ENCODE measurements around the gene RIPK3.

RIPK3 gene

DNA sequence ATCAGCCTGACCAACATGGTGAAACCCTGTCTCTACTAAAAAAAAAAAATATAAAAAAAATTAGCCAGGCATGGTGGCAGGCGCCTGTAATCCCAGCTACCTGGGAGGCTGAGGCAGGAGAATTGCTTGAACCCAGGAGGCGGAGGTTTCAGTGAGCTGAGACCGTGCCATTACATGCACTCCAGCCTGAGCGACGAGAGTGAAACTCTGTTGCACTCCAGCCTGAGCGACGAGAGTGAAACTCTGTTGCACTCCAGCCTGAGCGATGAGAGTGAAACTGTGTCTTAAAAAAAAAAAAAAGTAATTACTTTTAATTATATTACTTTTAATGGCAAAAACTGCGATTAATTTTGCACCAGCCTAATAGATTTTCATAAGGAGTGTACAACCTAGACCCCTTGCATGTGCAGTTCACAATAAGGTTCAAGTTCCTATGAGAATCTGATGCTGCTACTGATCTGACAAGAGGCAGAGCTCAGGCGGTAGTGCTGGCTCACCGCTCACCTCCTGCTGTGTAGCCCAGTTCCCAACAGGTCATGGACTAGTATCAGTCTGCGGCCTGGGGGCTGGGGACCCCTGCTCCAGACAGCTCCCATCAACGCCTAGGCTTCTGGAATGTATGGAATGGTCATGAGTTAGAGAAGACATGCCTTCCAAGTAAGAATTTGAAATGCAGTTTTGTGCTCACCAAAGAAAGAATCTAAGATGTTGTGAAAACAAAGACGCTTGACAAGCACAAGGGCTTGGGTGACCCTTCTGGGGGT is 18.4 kb downstream of the RIPK3 start:
- TF ChIP-seq, protein P1, sequence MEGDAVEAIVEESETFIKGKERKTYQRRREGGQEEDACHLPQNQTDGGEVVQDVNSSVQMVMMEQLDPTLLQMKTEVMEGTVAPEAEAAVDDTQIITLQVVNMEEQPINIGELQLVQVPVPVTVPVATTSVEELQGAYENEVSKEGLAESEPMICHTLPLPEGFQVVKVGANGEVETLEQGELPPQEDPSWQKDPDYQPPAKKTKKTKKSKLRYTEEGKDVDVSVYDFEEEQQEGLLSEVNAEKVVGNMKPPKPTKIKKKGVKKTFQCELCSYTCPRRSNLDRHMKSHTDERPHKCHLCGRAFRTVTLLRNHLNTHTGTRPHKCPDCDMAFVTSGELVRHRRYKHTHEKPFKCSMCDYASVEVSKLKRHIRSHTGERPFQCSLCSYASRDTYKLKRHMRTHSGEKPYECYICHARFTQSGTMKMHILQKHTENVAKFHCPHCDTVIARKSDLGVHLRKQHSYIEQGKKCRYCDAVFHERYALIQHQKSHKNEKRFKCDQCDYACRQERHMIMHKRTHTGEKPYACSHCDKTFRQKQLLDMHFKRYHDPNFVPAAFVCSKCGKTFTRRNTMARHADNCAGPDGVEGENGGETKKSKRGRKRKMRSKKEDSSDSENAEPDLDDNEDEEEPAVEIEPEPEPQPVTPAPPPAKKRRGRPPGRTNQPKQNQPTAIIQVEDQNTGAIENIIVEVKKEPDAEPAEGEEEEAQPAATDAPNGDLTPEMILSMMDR (IDR thresholded peaks at IDR 0.05): no peak

DNA sequence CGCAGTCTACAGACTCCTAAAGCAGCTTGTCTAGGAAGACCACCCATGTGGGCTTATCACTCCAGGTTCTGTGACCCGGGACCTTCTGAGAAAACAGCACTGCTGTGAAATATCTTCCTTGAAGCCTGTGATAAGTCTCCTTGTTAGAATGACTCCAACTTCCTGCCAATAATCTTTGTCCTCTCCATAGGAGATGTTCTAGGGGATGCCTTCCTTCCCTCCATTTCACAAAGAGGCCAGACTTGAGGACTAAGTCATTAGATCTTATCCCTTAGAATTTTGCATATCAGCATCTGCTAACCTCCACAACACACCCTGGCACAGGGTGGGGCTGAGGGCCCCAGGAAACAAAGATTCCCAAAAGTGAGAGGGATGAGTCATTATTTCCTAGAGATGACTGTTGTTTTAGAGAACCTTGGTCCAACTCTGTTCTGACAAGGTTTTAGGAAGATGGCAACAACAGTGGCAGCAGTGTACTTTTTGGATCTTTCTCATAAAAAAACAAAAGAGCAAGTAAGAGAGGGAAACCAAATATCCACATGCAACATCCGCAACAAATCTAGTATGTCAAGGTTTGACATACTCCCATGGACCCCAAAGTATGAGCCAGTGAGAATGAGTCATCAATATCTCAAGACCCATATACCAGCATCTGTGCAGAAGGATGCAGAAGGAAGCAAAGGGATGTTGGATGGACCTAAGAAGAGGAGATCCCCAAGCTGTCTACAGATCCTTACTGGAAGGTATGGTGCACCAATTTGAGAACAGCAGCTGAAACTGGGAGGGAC is 22.5 kb downstream of the RIPK3 start:
- TF ChIP-seq, protein P1 (IDR thresholded peaks at IDR 0.05): no peak

DNA sequence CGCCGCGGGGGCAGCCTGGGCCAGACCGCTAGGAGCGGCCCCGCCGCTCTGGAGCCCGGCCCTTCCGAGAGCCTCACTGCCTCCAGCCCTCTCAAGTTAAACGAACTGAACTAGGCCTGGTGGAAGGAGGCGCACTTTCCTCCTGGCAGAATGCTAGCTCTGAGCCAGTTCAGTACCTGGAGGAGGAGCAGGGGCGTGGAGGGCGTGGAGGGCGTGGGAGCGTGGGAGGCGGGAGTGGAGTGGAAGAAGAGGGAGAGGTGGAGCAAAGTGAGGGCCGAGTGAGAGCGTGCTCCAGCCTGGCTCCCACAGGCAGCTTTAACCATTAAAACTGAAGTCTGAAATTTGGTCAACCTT is 23.2 kb downstream of the RIPK3 start:
- TF ChIP-seq, protein P1 (IDR thresholded peaks at IDR 0.05): no peak

DNA sequence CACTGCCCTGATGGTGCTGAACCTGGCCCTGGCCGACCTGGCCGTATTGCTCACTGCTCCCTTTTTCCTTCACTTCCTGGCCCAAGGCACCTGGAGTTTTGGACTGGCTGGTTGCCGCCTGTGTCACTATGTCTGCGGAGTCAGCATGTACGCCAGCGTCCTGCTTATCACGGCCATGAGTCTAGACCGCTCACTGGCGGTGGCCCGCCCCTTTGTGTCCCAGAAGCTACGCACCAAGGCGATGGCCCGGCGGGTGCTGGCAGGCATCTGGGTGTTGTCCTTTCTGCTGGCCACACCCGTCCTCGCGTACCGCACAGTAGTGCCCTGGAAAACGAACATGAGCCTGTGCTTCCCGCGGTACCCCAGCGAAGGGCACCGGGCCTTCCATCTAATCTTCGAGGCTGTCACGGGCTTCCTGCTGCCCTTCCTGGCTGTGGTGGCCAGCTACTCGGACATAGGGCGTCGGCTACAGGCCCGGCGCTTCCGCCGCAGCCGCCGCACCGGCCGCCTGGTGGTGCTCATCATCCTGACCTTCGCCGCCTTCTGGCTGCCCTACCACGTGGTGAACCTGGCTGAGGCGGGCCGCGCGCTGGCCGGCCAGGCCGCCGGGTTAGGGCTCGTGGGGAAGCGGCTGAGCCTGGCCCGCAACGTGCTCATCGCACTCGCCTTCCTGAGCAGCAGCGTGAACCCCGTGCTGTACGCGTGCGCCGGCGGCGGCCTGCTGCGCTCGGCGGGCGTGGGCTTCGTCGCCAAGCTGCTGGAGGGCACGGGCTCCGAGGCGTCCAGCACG is 23.8 kb downstream of the RIPK3 start:
- TF ChIP-seq, protein P1 (IDR thresholded peaks at IDR 0.05): no peak

DNA sequence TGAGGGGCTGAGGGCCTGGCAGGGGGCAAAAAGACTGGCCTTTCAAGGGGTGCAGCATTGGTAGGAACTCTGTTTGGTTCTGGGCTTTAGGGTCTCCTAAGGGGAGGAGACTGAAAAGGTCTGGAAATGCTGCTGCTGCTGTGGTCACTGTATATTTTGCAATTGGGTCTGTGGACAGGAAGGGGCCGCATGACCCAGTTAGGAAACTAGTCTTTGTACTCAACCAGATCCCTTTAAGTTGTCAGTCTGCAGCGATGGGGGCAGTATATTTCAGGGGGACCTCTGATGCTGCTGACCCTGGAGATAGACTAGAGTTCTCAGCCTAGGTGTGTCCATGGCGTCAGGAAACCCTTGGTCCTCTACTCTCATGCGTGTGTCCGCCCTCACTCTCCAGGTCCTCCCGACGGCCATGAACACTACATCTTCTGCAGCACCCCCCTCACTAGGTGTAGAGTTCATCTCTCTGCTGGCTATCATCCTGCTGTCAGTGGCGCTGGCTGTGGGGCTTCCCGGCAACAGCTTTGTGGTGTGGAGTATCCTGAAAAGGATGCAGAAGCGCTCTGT is 24.5 kb downstream of the RIPK3 start:
- TF ChIP-seq, protein P1 (IDR thresholded peaks at IDR 0.05): no peak

DNA sequence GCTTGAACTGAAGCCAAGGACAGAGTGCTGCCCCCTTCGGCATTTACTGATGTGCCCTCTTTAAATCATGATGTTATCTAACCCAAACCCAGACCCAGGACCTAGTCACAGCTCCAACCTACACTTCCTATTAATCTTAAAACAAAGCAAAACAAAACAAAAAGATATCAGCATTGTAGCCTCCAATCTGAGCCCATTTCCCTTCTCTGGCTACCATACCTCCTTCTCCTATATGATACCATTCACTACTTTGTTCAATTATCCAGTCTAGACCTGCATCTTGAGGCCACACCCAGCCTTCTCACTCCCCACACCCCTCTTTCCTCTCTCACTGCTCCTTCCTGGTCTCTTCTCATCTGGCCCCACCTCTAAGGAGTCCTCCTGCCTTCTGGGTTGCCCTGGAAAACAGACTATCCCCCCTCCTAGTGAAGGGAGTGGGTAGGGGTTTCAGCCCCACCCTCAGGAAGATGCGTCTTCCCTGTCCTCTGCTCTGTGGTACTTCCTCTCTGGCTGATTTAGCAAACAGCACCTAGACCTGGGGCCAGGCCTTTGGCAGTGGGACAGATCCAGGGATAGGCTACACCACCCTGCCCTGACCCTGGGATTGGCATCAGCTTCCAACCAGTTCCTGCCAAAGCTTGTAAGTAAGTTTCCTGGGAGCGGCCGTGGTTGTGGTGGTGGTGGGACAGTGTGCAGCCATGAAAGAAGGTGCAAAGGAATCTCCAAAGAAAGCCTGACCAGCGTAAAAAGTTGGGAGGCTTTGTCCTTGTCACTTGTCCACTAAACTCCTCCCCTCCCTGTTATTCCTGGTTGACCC is 25.2 kb downstream of the RIPK3 start:
- TF ChIP-seq, protein P1 (IDR thresholded peaks at IDR 0.05): no peak
